GM12878 (cell line): Measurements from ENCODE around the gene SEMA4D. TPM values are rescaled to one million over a fixed set of nuclear protein-coding genes. Genes with fewer than 3 reads are reported as not detected.

Experiments used
- ETV6 ChIP-seq, 2 experiments: fragments of 450-650 bp in 1 of 2; IDR thresholded peaks in 1 of 2; conservative IDR thresholded peaks in 1 of 2; 2 replicates each; pipeline ENCODE4 v1.6.1; 2014; ENCODE audit warnings: antibody characterized with exemption in 1 of 2, borderline replicate concordance in 1 of 2, low read depth in 1 of 2, mild to moderate bottlenecking in 1 of 2, moderate library complexity in 1 of 2
- GABPA ChIP-seq: IDR thresholded peaks from 2 replicates; pipeline ENCODE4 v1.6.1; 2014; ENCODE audit warnings: antibody characterized with exemption, low read depth, mild to moderate bottlenecking, inconsistent platforms
- IKZF2 ChIP-seq, 2 experiments: fragments of 450-650 bp; IDR thresholded peaks; 2 replicates each; pipeline ENCODE4 v1.6.1; 2017; ENCODE audit warnings: mild to moderate bottlenecking in 2 of 2, moderate library complexity in 2 of 2
- MTA2 ChIP-seq: fragments of 450-650 bp; IDR thresholded peaks from 2 replicates; pipeline ENCODE4 v1.6.1; 2016; ENCODE audit warnings: low read depth, mild to moderate bottlenecking, moderate library complexity
- MYB ChIP-seq: fragments of 150-350 bp; IDR thresholded peaks from 2 replicates; pipeline ENCODE4 v1.6.1; 2014; ENCODE audit warnings: mild to moderate bottlenecking, low read depth, low read length, borderline replicate concordance
- RCOR1 ChIP-seq: conservative IDR thresholded peaks from 2 replicates; pipeline ENCODE4 v1.6.1; 2012; ENCODE audit warnings: low read depth, low read length, improper control_type of control experiment
- RELA ChIP-seq: fragments of 450-650 bp; IDR thresholded peaks from 2 replicates; pipeline ENCODE4 v1.8.0; 2014; ENCODE audit warnings: borderline replicate concordance; ENCODE audit not compliant: partially characterized antibody
- RUNX3 ChIP-seq: IDR thresholded peaks from 2 replicates; pipeline ENCODE4 v1.6.1; 2012; ENCODE audit warnings: low read length, inconsistent platforms
- STAT1 ChIP-seq: fragments of 450-650 bp; conservative IDR thresholded peaks from 2 replicates; pipeline ENCODE4 v1.6.1; 2014; ENCODE audit warnings: antibody characterized with exemption, mild to moderate bottlenecking
- SUPT20H ChIP-seq: IDR thresholded peaks from 2 replicates; pipeline ENCODE4 v1.6.1; 2011; ENCODE audit warnings: low read depth, mild to moderate bottlenecking, low read length, moderate library complexity, borderline replicate concordance; ENCODE audit not compliant: control insufficient read depth
- SUZ12 ChIP-seq: fragments of 200-600 bp; sonication (generic); IDR thresholded peaks from one replicate; pipeline ENCODE4 v1.6.1; 2018; ENCODE audit warnings: antibody characterized with exemption, mild to moderate bottlenecking; ENCODE audit not compliant: unreplicated experiment
- WRNIP1 ChIP-seq: IDR thresholded peaks from 2 replicates; pipeline ENCODE4 v1.6.1; 2011; ENCODE audit warnings: low read depth, low read length, improper control_type of control experiment, borderline replicate concordance
- ZNF384 ChIP-seq: IDR thresholded peaks from 2 replicates; pipeline ENCODE4 v1.6.1; 2012; ENCODE audit warnings: low read depth, mild to moderate bottlenecking, low read length, improper control_type of control experiment, borderline replicate concordance
- polyA plus RNA-seq, 11 experiments: library from polyadenylated mRNA; depleted of rRNA in 4 of 11; unstranded in 6 of 11; stranded (reverse) in 5 of 11; fragments of >200 nt; fragmentation: Nextera tagmentation in 4 of 11; fragmentation: Illumina TruSeq in 1 of 11; extraction: Ambion mirVana in 4 of 11; extraction: Trizol in 1 of 11; gene quantifications; 1 replicate in 1 of 11; 2 replicates in 10 of 11; pipeline versions ENCODE4 v1.2.1 to v1.2.3, GENCODE V29; 2011 to 2016; ENCODE audit warnings: inconsistent platforms in 2 of 11, missing spikeins in 2 of 11, low read depth in 1 of 11
- total RNA-seq, 4 experiments: library from RNA; depleted of rRNA in 3 of 4; stranded (reverse); fragments of >200 nt in 3 of 4; fragmentation: Illumina TruSeq in 1 of 4; extraction: Trizol in 1 of 4; gene quantifications; 2 replicates each; pipeline versions ENCODE4 v1.2.1 to v1.2.3, GENCODE V29; 2013 to 2021
- TF ChIP-seq, protein P1 (sequence below): IDR thresholded peaks from 2 replicates; pipeline ENCODE4 v1.6.1; 2012; ENCODE audit warnings: low read length, inconsistent platforms
- TF ChIP-seq, protein P2 (sequence below): IDR thresholded peaks from 2 replicates; pipeline ENCODE4 v1.6.1; 2012; ENCODE audit warnings: improper control_type of control experiment, low read depth, low read length; ENCODE audit not compliant: insufficient replicate concordance
- TF ChIP-seq, protein P3 (sequence below): fragments of 450-650 bp; IDR thresholded peaks from 2 replicates; pipeline ENCODE4 v1.6.1; 2016; ENCODE audit warnings: mild to moderate bottlenecking, moderate library complexity, borderline replicate concordance

Gene SEMA4D
- total and polyA plus RNA-seq, 10 of the 15 experiments (the other 5 are each of a cell fraction or from before 2014, with no cell fraction given) = 15.1 to 136 (median 39.6) TPM

DNA sequence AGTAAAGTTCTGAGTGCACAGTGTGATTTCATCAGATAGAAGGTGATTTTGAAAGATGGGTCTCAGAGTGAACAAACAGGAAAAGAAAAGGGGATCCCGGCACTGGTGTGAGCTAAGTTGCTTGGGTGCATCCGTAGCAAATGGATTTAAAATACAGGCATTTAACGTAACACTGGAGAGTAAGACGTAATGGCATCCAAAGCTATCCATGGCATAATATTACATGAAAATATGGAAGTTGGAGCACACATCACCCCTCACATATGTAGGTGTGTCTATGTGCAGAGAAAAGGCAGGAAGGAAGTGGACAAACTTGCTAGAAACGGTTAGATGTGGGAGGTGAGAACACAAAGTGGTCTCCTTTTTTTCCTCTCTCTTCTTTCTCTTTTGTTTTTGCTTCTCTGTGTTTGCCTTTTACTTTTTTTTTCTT, 38.2 kb upstream of the SEMA4D start (continued):
- TF ChIP-seq, protein P1, sequence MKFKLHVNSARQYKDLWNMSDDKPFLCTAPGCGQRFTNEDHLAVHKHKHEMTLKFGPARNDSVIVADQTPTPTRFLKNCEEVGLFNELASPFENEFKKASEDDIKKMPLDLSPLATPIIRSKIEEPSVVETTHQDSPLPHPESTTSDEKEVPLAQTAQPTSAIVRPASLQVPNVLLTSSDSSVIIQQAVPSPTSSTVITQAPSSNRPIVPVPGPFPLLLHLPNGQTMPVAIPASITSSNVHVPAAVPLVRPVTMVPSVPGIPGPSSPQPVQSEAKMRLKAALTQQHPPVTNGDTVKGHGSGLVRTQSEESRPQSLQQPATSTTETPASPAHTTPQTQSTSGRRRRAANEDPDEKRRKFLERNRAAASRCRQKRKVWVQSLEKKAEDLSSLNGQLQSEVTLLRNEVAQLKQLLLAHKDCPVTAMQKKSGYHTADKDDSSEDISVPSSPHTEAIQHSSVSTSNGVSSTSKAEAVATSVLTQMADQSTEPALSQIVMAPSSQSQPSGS = no peak
- TF ChIP-seq SUZ12 (no peak), SUPT20H (no peak), WRNIP1 (no peak), MYB (no peak), MTA2 (peak; percentile 21; the same call in 1 of the 2 replicates), IKZF2 (IDR thresholded peaks at IDR 0.05) (peak; percentile 40 to 55; a peak in 2 of 4 replicates), RELA (no peak), STAT1 (no peak), GABPA (0 out of 2 replicates have a peak, but pooled peaks have one; percentile 46), RUNX3 (peak; percentile 63), ETV6 (conservative IDR thresholded peaks at IDR 0.05 in 1 of 2, IDR thresholded peaks at IDR 0.05 in 1 of 2; ENCODE audit: borderline replicate concordance in 1 of 2, low read depth in 1 of 2) (peak in 1 of 2 experiments; percentile 56; a peak in 2 of 4 replicates), RCOR1 (no peak), ZNF384 (peak; percentile 69; the same call in 1 of the 2 replicates)
- TF ChIP-seq, protein P2, sequence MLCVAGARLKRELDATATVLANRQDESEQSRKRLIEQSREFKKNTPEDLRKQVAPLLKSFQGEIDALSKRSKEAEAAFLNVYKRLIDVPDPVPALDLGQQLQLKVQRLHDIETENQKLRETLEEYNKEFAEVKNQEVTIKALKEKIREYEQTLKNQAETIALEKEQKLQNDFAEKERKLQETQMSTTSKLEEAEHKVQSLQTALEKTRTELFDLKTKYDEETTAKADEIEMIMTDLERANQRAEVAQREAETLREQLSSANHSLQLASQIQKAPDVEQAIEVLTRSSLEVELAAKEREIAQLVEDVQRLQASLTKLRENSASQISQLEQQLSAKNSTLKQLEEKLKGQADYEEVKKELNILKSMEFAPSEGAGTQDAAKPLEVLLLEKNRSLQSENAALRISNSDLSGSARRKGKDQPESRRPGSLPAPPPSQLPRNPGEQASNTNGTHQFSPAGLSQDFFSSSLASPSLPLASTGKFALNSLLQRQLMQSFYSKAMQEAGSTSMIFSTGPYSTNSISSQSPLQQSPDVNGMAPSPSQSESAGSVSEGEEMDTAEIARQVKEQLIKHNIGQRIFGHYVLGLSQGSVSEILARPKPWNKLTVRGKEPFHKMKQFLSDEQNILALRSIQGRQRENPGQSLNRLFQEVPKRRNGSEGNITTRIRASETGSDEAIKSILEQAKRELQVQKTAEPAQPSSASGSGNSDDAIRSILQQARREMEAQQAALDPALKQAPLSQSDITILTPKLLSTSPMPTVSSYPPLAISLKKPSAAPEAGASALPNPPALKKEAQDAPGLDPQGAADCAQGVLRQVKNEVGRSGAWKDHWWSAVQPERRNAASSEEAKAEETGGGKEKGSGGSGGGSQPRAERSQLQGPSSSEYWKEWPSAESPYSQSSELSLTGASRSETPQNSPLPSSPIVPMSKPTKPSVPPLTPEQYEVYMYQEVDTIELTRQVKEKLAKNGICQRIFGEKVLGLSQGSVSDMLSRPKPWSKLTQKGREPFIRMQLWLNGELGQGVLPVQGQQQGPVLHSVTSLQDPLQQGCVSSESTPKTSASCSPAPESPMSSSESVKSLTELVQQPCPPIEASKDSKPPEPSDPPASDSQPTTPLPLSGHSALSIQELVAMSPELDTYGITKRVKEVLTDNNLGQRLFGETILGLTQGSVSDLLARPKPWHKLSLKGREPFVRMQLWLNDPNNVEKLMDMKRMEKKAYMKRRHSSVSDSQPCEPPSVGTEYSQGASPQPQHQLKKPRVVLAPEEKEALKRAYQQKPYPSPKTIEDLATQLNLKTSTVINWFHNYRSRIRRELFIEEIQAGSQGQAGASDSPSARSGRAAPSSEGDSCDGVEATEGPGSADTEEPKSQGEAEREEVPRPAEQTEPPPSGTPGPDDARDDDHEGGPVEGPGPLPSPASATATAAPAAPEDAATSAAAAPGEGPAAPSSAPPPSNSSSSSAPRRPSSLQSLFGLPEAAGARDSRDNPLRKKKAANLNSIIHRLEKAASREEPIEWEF = no peak
- TF ChIP-seq, protein P3, sequence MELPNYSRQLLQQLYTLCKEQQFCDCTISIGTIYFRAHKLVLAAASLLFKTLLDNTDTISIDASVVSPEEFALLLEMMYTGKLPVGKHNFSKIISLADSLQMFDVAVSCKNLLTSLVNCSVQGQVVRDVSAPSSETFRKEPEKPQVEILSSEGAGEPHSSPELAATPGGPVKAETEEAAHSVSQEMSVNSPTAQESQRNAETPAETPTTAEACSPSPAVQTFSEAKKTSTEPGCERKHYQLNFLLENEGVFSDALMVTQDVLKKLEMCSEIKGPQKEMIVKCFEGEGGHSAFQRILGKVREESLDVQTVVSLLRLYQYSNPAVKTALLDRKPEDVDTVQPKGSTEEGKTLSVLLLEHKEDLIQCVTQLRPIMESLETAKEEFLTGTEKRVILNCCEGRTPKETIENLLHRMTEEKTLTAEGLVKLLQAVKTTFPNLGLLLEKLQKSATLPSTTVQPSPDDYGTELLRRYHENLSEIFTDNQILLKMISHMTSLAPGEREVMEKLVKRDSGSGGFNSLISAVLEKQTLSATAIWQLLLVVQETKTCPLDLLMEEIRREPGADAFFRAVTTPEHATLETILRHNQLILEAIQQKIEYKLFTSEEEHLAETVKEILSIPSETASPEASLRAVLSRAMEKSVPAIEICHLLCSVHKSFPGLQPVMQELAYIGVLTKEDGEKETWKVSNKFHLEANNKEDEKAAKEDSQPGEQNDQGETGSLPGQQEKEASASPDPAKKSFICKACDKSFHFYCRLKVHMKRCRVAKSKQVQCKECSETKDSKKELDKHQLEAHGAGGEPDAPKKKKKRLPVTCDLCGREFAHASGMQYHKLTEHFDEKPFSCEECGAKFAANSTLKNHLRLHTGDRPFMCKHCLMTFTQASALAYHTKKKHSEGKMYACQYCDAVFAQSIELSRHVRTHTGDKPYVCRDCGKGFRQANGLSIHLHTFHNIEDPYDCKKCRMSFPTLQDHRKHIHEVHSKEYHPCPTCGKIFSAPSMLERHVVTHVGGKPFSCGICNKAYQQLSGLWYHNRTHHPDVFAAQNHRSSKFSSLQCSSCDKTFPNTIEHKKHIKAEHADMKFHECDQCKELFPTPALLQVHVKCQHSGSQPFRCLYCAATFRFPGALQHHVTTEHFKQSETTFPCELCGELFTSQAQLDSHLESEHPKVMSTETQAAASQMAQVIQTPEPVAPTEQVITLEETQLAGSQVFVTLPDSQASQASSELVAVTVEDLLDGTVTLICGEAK = no peak
